Hepatocyte (in vitro differentiated cells): ENCODE measurements around the gene PHF12.

Source experiments
- CTCF ChIP-seq: fragments of 200-600 bp; sonication (generic); IDR thresholded peaks from 2 replicates; pipeline ENCODE4 v1.5.1; 2016; ENCODE audit warnings: antibody characterized with exemption, mild to moderate bottlenecking; ENCODE audit not compliant: poor library complexity
- EZH2 ChIP-seq: fragments of 200-600 bp; sonication (generic); IDR thresholded peaks from 2 replicates; pipeline ENCODE4 v1.6.1; 2016; ENCODE audit warnings: antibody characterized with exemption, mild to moderate bottlenecking, borderline replicate concordance

GRCh38 chr17:28941251-28941650 lies 10.1 kb downstream of the PHF12 start:
- TF ChIP-seq CTCF (no peak), EZH2 (no peak)
